GM12878 (cell line): ENCODE results near the gene CD70. TPM values are rescaled to one million over a fixed set of nuclear protein-coding genes. Genes with fewer than 3 reads are reported as not detected.

Experiments used
- ATAC-seq: fragments of 200-7000 bp; cut with Tn5 transposase; 3 replicates; pipeline ENCODE4 v1.9.1; 2020; ENCODE audit warnings: mild to moderate bottlenecking, moderate library complexity
- Bru-seq: library from RNA; stranded (reverse); fragments of 400-500 nt; gene quantifications from one replicate; lab custom pipeline; 2021; lab: Mats Ljungman, UMichigan
- BruChase-seq, 2 experiments: library from RNA; stranded (reverse); fragments of 400-500 nt; gene quantifications; one replicate each; lab custom pipeline; 2021; lab: Mats Ljungman, UMichigan
- BruUV-seq: library from RNA; stranded (reverse); fragments of 400-500 nt; replicated peaks from 2 replicates; lab custom pipeline; 2021; lab: Mats Ljungman, UMichigan
- CTCF ChIA-PET: fragments of 300-600 bp; sonication (Branson Sonifier 250); formaldehyde crosslinking; extraction: SDS; loops from one replicate; lab custom pipeline; 2021; ENCODE audit warnings: inconsistent platforms; lab: Yijun Ruan, JAX
- POLR2A ChIA-PET: fragments of 350-600 bp; formaldehyde crosslinking; extraction: SDS; loops from one replicate; lab custom pipeline; 2021; ENCODE audit warnings: inconsistent platforms; lab: Charles Lee
- RAD21 ChIA-PET: fragments of 300-600 bp; sonication (Branson Sonifier 250); formaldehyde crosslinking; loops from one replicate; lab custom pipeline; 2023; ENCODE audit warnings: antibody characterized with exemption; ENCODE audit not compliant: unreplicated experiment; lab: Charles Lee
- SMC1A ChIA-PET: fragments of 300-600 bp; sonication (Branson Sonifier 250); formaldehyde crosslinking; loops from one replicate; lab custom pipeline; 2023; ENCODE audit not compliant: unreplicated experiment, uncharacterized antibody; lab: Charles Lee
- DNase-seq: peaks from one replicate; pipeline ENCODE4 v3.0.0-alpha.2; 2011; ENCODE audit warnings: low read depth, low spot score
- FAIRE-seq: peaks from 3 replicates; lab custom pipeline; 2011; peaks lifted over from hg19 to GRCh38; lab: Jason Lieb, UNC
- H2AFZ ChIP-seq: 2 replicates; pipeline ENCODE4 v1.6.0; 2011; ENCODE audit warnings: low read depth, low read length, control low read depth; ENCODE audit not compliant: control insufficient read depth
- H3K27ac ChIP-seq: 2 replicates; pipeline ENCODE4 v1.5.1; 2011; ENCODE audit warnings: control low read depth; ENCODE audit not compliant: control insufficient read depth, insufficient read depth
- H3K27me3 ChIP-seq, 2 experiments: replicated peaks in 1 of 2; 2 replicates each; pipeline versions ENCODE4 v1.6.0 to v1.6.1; 2011; ENCODE audit warnings: low read length in 1 of 2; ENCODE audit not compliant: control insufficient read depth in 2 of 2, insufficient read depth in 2 of 2
- H3K36me3 ChIP-seq, 2 experiments: 2 replicates each; pipeline ENCODE4 v1.5.1; 2011; ENCODE audit warnings: low read length in 1 of 2; ENCODE audit not compliant: control insufficient read depth in 2 of 2, insufficient read depth in 2 of 2
- H3K4me1 ChIP-seq: 2 replicates; pipeline ENCODE4 v1.6.1; 2011; ENCODE audit warnings: mild to moderate bottlenecking, low read length, moderate library complexity, mixed read lengths; ENCODE audit not compliant: control insufficient read depth, insufficient read depth
- H3K4me2 ChIP-seq: 2 replicates; pipeline ENCODE4 v1.6.0; 2011; ENCODE audit warnings: control low read depth; ENCODE audit not compliant: control insufficient read depth, insufficient read depth
- H3K4me3 ChIP-seq: fragments of 200-600 bp; sonication (generic); 2 replicates; pipeline ENCODE4 v1.5.1; 2016
- H3K79me2 ChIP-seq: 2 replicates; pipeline ENCODE4 v1.6.0; 2011; ENCODE audit warnings: low read length; ENCODE audit not compliant: control insufficient read depth, insufficient read depth
- H3K9ac ChIP-seq: 2 replicates; pipeline ENCODE4 v1.8.0; 2011; ENCODE audit warnings: low read length, control low read depth, mixed read lengths; ENCODE audit not compliant: control insufficient read depth, insufficient read depth
- H3K9me3 ChIP-seq: replicated peaks from 3 replicates; pipeline ENCODE4 v1.5.1; 2011; ENCODE audit warnings: mild to moderate bottlenecking, low read length; ENCODE audit not compliant: control insufficient read depth, insufficient read depth
- H4K20me1 ChIP-seq: 2 replicates; pipeline ENCODE4 v1.6.0; 2011; ENCODE audit not compliant: control insufficient read depth, insufficient read depth
- CBFB ChIP-seq: IDR thresholded peaks from 2 replicates; pipeline ENCODE4 v1.6.1; 2016; ENCODE audit warnings: antibody characterized with exemption, low read depth
- CHD4 ChIP-seq: fragments of 200-600 bp; sonication (generic); IDR thresholded peaks from 2 replicates; pipeline ENCODE4 v1.6.1; 2016; ENCODE audit warnings: mild to moderate bottlenecking
- EED ChIP-seq: sonication (generic); IDR thresholded peaks from 2 replicates; pipeline ENCODE4 v1.6.1; 2016; ENCODE audit warnings: antibody characterized with exemption, low read depth
- EGR1 ChIP-seq, 2 experiments: IDR thresholded peaks; 1 replicate in 1 of 2; 2 replicates in 1 of 2; pipeline ENCODE4 v1.6.1; 2011 to 2012; ENCODE audit warnings: low read depth in 2 of 2, low read length in 2 of 2, borderline replicate concordance in 1 of 2, mild to moderate bottlenecking in 1 of 2, moderate library complexity in 1 of 2
- HDAC2 ChIP-seq: fragments of 200-600 bp; sonication (generic); IDR thresholded peaks from 2 replicates; pipeline ENCODE4 v1.6.1; 2017
- HDGF ChIP-seq: fragments of 450-650 bp; IDR thresholded peaks from 2 replicates; pipeline ENCODE4 v1.6.1; 2016; ENCODE audit warnings: antibody characterized with exemption
- MYC ChIP-seq: IDR thresholded peaks from 2 replicates; pipeline ENCODE4 v1.6.1; 2011; ENCODE audit warnings: mild to moderate bottlenecking, low read length, moderate library complexity, inconsistent platforms; ENCODE audit not compliant: insufficient read depth, insufficient replicate concordance, insufficient read length, severe bottlenecking
- NFXL1 ChIP-seq: fragments of 450-650 bp; IDR thresholded peaks from 2 replicates; pipeline ENCODE4 v1.6.1; 2017; ENCODE audit warnings: antibody characterized with exemption, mild to moderate bottlenecking, borderline replicate concordance
- NR2C2 ChIP-seq: IDR thresholded peaks from 2 replicates; pipeline ENCODE4 v1.6.1; 2011; ENCODE audit warnings: borderline replicate concordance, low read depth; ENCODE audit not compliant: control insufficient read depth, insufficient read length
- SMAD5 ChIP-seq: IDR thresholded peaks from 2 replicates; pipeline ENCODE4 v1.6.1; 2016; ENCODE audit warnings: antibody characterized with exemption, low read depth
- SUZ12 ChIP-seq: fragments of 200-600 bp; sonication (generic); IDR thresholded peaks from one replicate; pipeline ENCODE4 v1.6.1; 2018; ENCODE audit warnings: antibody characterized with exemption, mild to moderate bottlenecking; ENCODE audit not compliant: unreplicated experiment
- TARDBP ChIP-seq: IDR thresholded peaks from 2 replicates; pipeline ENCODE4 v1.6.1; 2016; ENCODE audit warnings: borderline replicate concordance
- WRNIP1 ChIP-seq: IDR thresholded peaks from 2 replicates; pipeline ENCODE4 v1.6.1; 2011; ENCODE audit warnings: low read depth, low read length, improper control_type of control experiment, borderline replicate concordance
- ZNF207 ChIP-seq: fragments of 450-650 bp; IDR thresholded peaks from 2 replicates; pipeline ENCODE4 v1.6.1; 2014; ENCODE audit warnings: antibody characterized with exemption, mild to moderate bottlenecking, borderline replicate concordance
- WGBS: methylation state at CpG from one replicate; pipeline ENCODE4 v1.1.6; 2016; ENCODE audit warnings: low lambda C conversion rate; ENCODE audit not compliant: insufficient replicate concordance, insufficient coverage; ENCODE audit errors: missing lambda C conversion rate; 5-methylcytosine and 5-hydroxymethylcytosine counted together
- in situ Hi-C: fragments of 300-500 bp; cut with MboI; formaldehyde crosslinking; loops from 9 replicates; pipeline ENCODE4 v1.14.3; 2018; ENCODE audit warnings: mixed read lengths
- intact Hi-C: fragments of 100-400 bp; cut with micrococcal nuclease; formaldehyde crosslinking; loops from one replicate; pipeline ENCODE4 v1.14.2; 2022; ENCODE audit not compliant: unreplicated experiment
- long read RNA-seq, 2 experiments: library from polyadenylated mRNA; unstranded; transcript quantifications; one replicate each; pipeline ENCODE4 v2.0.0, GENCODE V29; 2019 to 2020
- polyA minus RNA-seq, 3 experiments: library from RNA; depleted of rRNA, polyadenylated mRNA; stranded (reverse); fragments of >200 nt; gene quantifications; 2 replicates each; pipeline ENCODE4 v1.2.3, GENCODE V29; 2011
- polyA plus RNA-seq, 11 experiments: library from polyadenylated mRNA; depleted of rRNA in 4 of 11; unstranded in 6 of 11; stranded (reverse) in 5 of 11; fragments of >200 nt; fragmentation: Nextera tagmentation in 4 of 11; fragmentation: Illumina TruSeq in 1 of 11; extraction: Ambion mirVana in 4 of 11; extraction: Trizol in 1 of 11; gene quantifications; 1 replicate in 1 of 11; 2 replicates in 10 of 11; pipeline versions ENCODE4 v1.2.1 to v1.2.3, GENCODE V29; 2011 to 2016; ENCODE audit warnings: inconsistent platforms in 2 of 11, missing spikeins in 2 of 11, low read depth in 1 of 11
- total RNA-seq, 4 experiments: library from RNA; depleted of rRNA in 3 of 4; stranded (reverse); fragments of >200 nt in 3 of 4; fragmentation: Illumina TruSeq in 1 of 4; extraction: Trizol in 1 of 4; gene quantifications; 2 replicates each; pipeline versions ENCODE4 v1.2.1 to v1.2.3, GENCODE V29; 2013 to 2021
- TF ChIP-seq, protein P1 (sequence below): fragments of 450-650 bp; conservative IDR thresholded peaks from 2 replicates; pipeline ENCODE4 v1.6.1; 2017; ENCODE audit warnings: mild to moderate bottlenecking, moderate library complexity

Gene CD70, protein sequence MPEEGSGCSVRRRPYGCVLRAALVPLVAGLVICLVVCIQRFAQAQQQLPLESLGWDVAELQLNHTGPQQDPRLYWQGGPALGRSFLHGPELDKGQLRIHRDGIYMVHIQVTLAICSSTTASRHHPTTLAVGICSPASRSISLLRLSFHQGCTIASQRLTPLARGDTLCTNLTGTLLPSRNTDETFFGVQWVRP
- total RNA-seq (2013; cell fraction: nucleolus; rRNA removed): 147 and 150 TPM in 2 replicates
- 421 and 441 TPM in 2 replicates for total RNA-seq (2014; rRNA removed)
- 151 and 155 TPM in 2 replicates for total RNA-seq (2014; rRNA removed; fragmentation: Illumina TruSeq; extraction: Trizol)
- 269 and 285 TPM in 2 replicates for total RNA-seq (2021)
- polyA plus RNA-seq (2011; ENCODE audit: low read depth): 88.8 TPM
- 117 and 262 TPM in 2 replicates for polyA plus RNA-seq (2011; rRNA removed)
- polyA plus RNA-seq (2011; cell fraction: cytosol; rRNA removed): 434 and 636 TPM in 2 replicates
- polyA plus RNA-seq (2011; cell fraction: nucleus; rRNA removed): 321 and 457 TPM in 2 replicates
- polyA plus RNA-seq (2012): 227 and 312 TPM in 2 replicates
- polyA plus RNA-seq (2014; fragmentation: Illumina TruSeq; extraction: Trizol): 9.4 and 52.9 TPM in 2 replicates
- 10 to 100 TPM; 16.4 to 35.8 TPM for polyA plus RNA-seq (2014; fragmentation: Nextera tagmentation; extraction: Ambion mirVana)
- 405 and 437 TPM in 2 replicates for polyA plus RNA-seq (2014; rRNA removed)
- 100 to 1,000 TPM; 348 to 371 TPM for polyA plus RNA-seq (2016; fragmentation: Nextera tagmentation; extraction: Ambion mirVana)
- polyA minus RNA-seq (2011; rRNA and poly(A)+ RNA removed): 149 and 245 TPM in 2 replicates
- polyA minus RNA-seq (2011; cell fraction: cytosol; rRNA and poly(A)+ RNA removed): 94.1 and 120 TPM in 2 replicates
- polyA minus RNA-seq (2011; cell fraction: nucleus; rRNA and poly(A)+ RNA removed): 56.8 and 85.8 TPM in 2 replicates
- percentile 98 among the genes with signal in this experiment for Bru-seq, nascent RNA
- BruChase-seq, experiment 1, labeled RNA remaining after a 6-hour chase: percentile 98 among the genes with signal in this experiment
- percentile 98 among the genes with signal in this experiment for BruChase-seq, experiment 2, labeled RNA remaining after a 2-hour chase
- long read RNA-seq, experiment 1, transcript CD70-201 (3 exons, 913 nt): major isoform, 80 of 96 reads
- long read RNA-seq, experiment 1, partial matches to known transcripts: 4 of 96 reads
- long read RNA-seq, experiment 1, other reads (novel, unspliced or antisense): 12 of 96 reads
- long read RNA-seq, experiment 2, transcript CD70-201 (3 exons, 913 nt): major isoform, 64 of 85 reads
- long read RNA-seq, experiment 2, partial matches to known transcripts: 3 of 85 reads
- long read RNA-seq, experiment 2, other reads (novel, unspliced or antisense): 18 of 85 reads

DNA sequence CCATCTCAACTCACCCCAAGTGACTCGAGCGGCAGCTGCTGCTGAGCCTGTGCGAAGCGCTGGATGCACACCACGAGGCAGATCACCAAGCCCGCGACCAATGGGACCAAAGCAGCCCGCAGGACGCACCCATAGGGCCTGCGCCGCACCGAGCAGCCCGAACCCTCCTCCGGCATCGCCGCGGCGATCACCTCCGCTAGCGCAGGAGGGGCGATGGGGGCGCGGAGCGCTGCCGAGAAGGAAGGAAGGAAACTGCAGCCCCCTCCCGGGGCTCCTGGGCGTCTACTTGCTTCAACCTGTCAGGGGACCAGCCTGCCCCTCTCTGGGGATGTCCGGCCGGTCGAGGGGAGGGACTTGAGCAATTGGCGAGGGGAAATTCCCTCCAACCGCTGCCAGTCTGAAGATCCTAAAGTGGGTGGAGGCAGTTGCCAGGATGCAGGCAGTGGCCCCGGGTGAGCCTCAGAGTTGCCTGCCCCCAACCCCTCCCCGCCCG, at the start of gene CD70:
Gene CD70, minus strand, starts transcription at position 324 of the 493 bp plus-strand sequence. Its CDS starts 148 bp downstream, at position 176.
- ChIA-PET POLR2A (interaction anchor here (0.5 to 5.8 kb wide), 7 partner anchors 10 to 1763 kb away, joined by 3 to 46 read pairs (median 4); no protein-coding TSS in a partner anchor), CTCF (interaction anchor here (1.3 to 1.6 kb wide), 3 partner anchors 43 to 179 kb away, joined by 3 to 6 read pairs (median 4); no protein-coding TSS in a partner anchor), SMC1A (interaction anchor here (0.9 to 8.7 kb wide), 3 partner anchors 12 to 74 kb away, joined by 3 to 100 read pairs (median 5); no protein-coding TSS in a partner anchor), RAD21 (interaction anchor here (1.0 to 5.4 kb wide), 6 partner anchors 19 to 74 kb away, joined by 4 to 27 read pairs (median 6); no protein-coding TSS in a partner anchor)
- BruUV-seq: no TSS peak
- peak; percentile 88 for DNase-seq
- Histone ChIP-seq H3K27ac (peak within 1 kb of the TSS; percentile 93), H3K79me2 (peaks cover 85% of the 10 kb centered on the region), H3K4me3 (peak within 1 kb of the TSS; percentile 100), H3K9me3 (peaks cover 3% of the 10 kb centered on the region; the same call in 2 of the 3 replicates), H3K27me3 (no peaks in the 10 kb centered on the region), H4K20me1 (no peaks in the 10 kb centered on the region), H3K4me1 (peaks cover 34% of the 10 kb centered on the region), H3K36me3 (peaks cover 6 to 7% of the 10 kb centered on the region in 2 experiments), H3K9ac (peak within 1 kb of the TSS; percentile 99), H2AFZ (no peak within 1 kb of the TSS), H3K4me2 (peak within 1 kb of the TSS; percentile 96)
- FAIRE-seq: no peak
- ATAC-seq: peak; percentile 66
- 0% methylated on average over 26 of the region's 35 CpGs for WGBS
- intact Hi-C loops (loop anchor here (2.0 to 5.0 kb wide), 7 partner anchors 39 to 271 kb away; partner anchors contain the start of genes GPR108 and SH2D3A), in situ Hi-C loops (loop anchor here (5.0 kb wide), 1 partner anchor 69 kb away; no protein-coding TSS in a partner anchor)
- TF ChIP-seq WRNIP1 (no peak), SUZ12 (no peak), MYC (no peak), CBFB (peak; percentile 77), CHD4 (no peak), SMAD5 (peak; percentile 91; the same call in 1 of the 2 replicates), HDAC2 (no peak), TARDBP (0 out of 2 replicates have a peak, but pooled peaks have one; percentile 36), HDGF (peak; percentile 83; the same call in 1 of the 2 replicates), NR2C2 (no peak), EED (peak; percentile 79), EGR1 (IDR thresholded peaks at IDR 0.05; ENCODE audit: borderline replicate concordance in 1 of 2, low read depth in 2 of 2, low read length in 2 of 2) (no peak), ZNF207 (peak; percentile 58; the same call in 1 of the 2 replicates), NFXL1 (no peak)
- TF ChIP-seq, protein P1, sequence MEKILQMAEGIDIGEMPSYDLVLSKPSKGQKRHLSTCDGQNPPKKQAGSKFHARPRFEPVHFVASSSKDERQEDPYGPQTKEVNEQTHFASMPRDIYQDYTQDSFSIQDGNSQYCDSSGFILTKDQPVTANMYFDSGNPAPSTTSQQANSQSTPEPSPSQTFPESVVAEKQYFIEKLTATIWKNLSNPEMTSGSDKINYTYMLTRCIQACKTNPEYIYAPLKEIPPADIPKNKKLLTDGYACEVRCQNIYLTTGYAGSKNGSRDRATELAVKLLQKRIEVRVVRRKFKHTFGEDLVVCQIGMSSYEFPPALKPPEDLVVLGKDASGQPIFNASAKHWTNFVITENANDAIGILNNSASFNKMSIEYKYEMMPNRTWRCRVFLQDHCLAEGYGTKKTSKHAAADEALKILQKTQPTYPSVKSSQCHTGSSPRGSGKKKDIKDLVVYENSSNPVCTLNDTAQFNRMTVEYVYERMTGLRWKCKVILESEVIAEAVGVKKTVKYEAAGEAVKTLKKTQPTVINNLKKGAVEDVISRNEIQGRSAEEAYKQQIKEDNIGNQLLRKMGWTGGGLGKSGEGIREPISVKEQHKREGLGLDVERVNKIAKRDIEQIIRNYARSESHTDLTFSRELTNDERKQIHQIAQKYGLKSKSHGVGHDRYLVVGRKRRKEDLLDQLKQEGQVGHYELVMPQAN: peak; percentile 77
